ENCODE results near the gene SMARCD1.
A peak's percentile ranks its signal among the peaks of the same experiment; 100 is the strongest.

The SMARCD1 gene

DNA sequence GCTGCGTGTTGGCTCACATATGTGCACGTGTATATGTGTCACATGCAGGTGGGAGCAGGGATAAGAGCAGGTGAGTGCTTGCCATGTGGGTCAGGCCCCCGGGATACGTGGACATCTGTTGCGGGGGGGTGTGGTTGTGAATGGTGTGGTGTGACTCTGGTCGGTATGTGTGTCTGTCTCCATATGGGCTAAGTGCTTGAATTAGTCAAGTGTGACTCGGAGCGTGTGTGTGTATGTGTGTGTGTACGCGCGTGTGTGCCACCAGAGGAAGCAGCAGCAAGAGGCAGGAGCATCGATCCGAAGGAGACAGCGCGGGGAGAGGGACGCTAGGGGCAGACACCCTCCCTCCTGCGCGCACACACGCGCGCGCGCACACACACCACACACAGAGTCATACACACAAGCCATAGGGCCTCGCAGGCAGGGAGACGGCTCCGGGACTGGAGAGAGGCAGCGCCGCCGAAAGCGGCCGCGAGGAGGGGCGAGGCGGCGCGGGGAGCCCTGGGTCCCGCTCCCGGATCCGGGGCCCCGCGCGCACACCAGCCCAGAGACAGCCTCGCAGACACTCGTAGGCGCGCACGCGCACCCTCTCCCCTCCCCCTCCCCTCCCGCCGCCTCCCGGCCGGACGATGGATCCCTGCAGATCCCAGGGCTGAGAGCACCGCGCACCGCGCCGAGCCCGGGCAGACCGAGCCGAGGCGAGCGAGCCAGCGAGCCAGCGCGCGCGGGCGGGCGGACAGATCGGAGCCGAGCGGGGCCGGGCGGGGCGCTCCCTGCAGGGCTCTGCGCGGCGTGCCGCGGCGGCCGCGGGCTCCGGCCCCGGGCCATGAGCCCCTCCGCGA, 27.9 kb upstream of the SMARCD1 start, which contains the start of gene ASIC1:
Gene ASIC1 (plus strand): TSS at position 597 of the 842 bp plus-strand sequence. CDS start 1,171 bp downstream, outside the sequence.
- DNase-seq, result peak; percentile 78

- DNase-seq, result no peak
These were observed 27.1 kb upstream of the SMARCD1 start for GRCh38 chr12:50057896-50058670.

DNA sequence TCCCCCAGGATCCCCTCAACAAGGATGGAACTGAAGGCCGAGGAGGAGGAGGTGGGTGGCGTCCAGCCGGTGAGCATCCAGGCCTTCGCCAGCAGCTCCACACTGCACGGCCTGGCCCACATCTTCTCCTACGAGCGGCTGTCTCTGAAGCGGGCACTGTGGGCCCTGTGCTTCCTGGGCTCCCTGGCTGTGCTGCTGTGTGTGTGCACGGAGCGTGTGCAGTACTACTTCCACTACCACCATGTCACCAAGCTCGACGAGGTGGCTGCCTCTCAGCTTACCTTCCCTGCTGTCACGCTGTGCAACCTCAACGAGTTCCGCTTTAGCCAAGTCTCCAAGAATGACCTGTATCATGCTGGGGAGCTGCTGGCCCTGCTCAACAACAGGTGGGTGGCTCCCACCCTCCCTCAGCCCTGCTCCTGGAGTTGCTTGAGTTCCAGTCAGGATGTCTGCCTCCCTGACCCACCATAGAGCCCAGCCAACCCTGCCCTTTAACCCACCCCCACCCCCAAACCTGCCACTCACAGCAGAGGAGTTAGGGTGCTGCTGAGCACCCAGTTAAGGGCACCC, 26.3 kb upstream of the SMARCD1 start:
- no peak for DNase-seq

GRCh38 chr12:50059440-50060119, 25.6 kb upstream of the SMARCD1 start:
- peak; percentile 71 for DNase-seq

DNA sequence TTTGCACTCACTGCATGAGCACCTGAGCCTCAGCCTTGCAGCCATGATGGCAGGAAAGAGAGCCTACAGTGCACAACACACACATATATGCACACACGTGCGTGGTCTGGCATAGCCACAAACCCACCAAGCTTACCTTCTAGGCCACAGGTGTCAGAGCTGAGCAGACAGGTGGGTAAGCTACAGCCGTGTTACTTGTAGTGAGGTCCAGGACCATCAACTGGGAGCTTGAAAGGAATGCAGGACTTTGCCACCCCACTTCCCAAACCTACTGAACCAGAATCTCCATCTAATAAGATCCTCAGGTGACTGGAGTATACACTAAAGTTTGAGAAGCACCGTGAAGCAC, 25.0 kb upstream of the SMARCD1 start:
- no peak for DNase-seq

- no peak for DNase-seq
These were observed 24.0 kb upstream of the SMARCD1 start for GRCh38 chr12:50061171-50061570.

DNA sequence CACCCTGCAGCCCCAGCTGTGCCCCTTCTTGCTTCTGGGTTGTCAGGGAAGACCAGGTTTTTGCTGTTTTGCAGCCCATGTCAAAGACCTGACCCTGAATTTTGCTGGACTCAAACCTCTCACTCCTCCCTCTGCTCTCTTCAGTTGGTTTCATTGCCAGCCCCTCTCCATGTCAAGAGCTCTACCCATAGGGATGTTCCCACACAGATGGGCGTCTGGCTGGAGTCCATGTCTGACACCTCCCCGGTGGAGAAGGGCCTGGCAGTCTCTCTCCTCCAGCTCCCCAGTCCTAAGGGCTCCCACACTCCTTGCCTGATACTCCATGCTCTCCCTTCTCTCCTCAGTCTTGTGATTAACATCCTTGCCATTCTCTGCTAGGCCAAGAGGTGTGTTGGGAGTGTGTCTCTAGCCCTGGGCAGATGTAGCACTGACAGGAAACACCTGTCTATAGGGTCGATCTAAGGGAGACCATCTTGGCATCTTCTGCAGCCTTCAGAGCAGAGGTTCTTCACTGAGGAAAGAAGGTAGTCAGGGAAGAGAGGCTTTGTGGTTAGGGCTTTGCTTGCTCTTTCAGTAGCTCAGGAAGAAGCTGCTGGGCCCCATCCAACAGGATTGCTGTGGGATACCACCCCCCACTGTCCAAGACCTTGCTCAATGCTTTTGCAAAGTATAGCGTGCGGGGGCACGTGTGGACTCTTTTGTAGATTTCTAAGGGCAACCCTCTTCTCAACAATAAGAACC, 23.0 kb upstream of the SMARCD1 start:
- no peak for DNase-seq

GRCh38 chr12:50062728-50063460, 22.2 kb upstream of the SMARCD1 start:
- DNase-seq, result no peak

- no peak for DNase-seq
These were observed 19.3 kb upstream of the SMARCD1 start for GRCh38 chr12:50065726-50066310.

GRCh38 chr12:50066402-50066801, 18.7 kb upstream of the SMARCD1 start:
- no peak for DNase-seq

- DNase-seq, result no peak
These were observed 16.1 kb upstream of the SMARCD1 start for GRCh38 chr12:50069069-50069468.

DNA sequence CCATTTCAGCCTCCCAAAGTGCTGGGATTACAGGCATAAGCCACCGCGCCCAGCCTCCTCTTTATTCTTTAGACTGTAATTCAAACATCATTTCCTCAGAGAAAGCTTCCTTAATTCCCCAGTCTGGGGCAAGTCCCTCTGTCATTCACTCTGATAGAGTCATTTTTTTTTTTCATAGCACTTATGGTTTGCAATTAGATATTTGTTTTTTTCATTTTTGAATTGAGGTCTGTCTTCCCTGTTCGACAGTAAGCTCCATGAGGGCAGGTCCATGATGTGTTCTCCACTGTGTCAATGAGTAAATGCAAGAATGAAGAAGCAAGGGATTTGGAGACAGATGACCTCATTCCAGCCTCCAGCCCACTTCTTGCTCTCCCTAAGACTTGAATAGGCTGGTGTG, 15.6 kb upstream of the SMARCD1 start:
- no peak for DNase-seq

GRCh38 chr12:50070314-50071060, 14.7 kb upstream of the SMARCD1 start:
- peak; percentile 87 for DNase-seq

- DNase-seq, result no peak
These were observed 12.8 kb upstream of the SMARCD1 start for GRCh38 chr12:50072198-50072907.

GRCh38 chr12:50073206-50073605, 11.9 kb upstream of the SMARCD1 start:
- DNase-seq, result no peak

GRCh38 chr12:50073712-50074111, 11.4 kb upstream of the SMARCD1 start:
- DNase-seq, result no peak

GRCh38 chr12:50074936-50075807, 10.0 kb upstream of the SMARCD1 start:
- DNase-seq, result peak; percentile 93

DNA sequence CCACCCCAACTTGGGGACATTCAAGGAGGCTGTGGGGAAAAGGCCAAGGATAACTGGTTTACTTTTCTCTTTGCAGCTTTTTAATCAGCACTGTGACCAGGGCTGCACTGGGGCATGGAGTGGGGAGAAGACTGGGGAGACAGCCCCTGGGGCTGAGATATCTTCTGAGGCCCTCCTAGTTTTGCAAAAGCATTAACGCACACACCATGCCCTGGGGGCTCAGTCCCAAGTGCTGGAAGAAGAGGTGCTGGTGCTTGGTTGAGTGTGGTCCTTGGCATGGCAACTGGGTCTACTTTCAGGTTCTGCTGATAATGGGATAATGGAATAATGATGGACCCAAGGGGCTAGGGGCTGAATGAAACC, 9.4 kb upstream of the SMARCD1 start:
- DNase-seq, result no peak

- DNase-seq, result no peak
These were observed 8.0 kb upstream of the SMARCD1 start for GRCh38 chr12:50077099-50077498.

Measured in activated effector memory CD4-positive, alpha-beta T cell treated with anti-CD3 and anti-CD28 coated beads, Interleukin-2, amount 50 U/mL, for 16 hours (primary cell).